Nephron (organoid): ENCODE data around the gene PSMD9.

Experiments
- H3K27ac Mint-ChIP-seq, 3 experiments: 2 replicates each; pipeline ENCODE4 v1.8.0; 2020; ENCODE audit warnings: mixed read lengths in 3 of 3, mild to moderate bottlenecking in 2 of 3, moderate library complexity in 1 of 3
- H3K27me3 Mint-ChIP-seq: 2 replicates; pipeline ENCODE4 v1.8.0; 2021; ENCODE audit warnings: low read depth, mild to moderate bottlenecking, moderate library complexity, mixed read lengths
- H3K36me3 Mint-ChIP-seq: 2 replicates; pipeline ENCODE4 v1.8.0; 2020; ENCODE audit warnings: low read depth, mixed read lengths
- H3K4me1 Mint-ChIP-seq: 2 replicates; pipeline ENCODE4 v1.8.0; 2020; ENCODE audit warnings: mixed read lengths
- H3K4me3 Mint-ChIP-seq, 3 experiments: 2 replicates each; pipeline ENCODE4 v1.8.0; 2020; ENCODE audit warnings: mild to moderate bottlenecking in 3 of 3, mixed read lengths in 3 of 3, moderate library complexity in 2 of 3
- H3K9me3 Mint-ChIP-seq: 2 replicates; pipeline ENCODE4 v1.8.0; 2020; ENCODE audit warnings: mixed read lengths
- TF ChIP-seq, protein P1 (sequence below), 3 experiments: fragments of 200-600 bp; sonication (generic); IDR thresholded peaks; one replicate each; pipeline ENCODE4 v1.5.0; 2021; ENCODE audit warnings: antibody characterized with exemption in 3 of 3; ENCODE audit not compliant: unreplicated experiment in 3 of 3

Gene PSMD9

GRCh38 chr12:121942145-121942718 is 53.6 kb downstream of the PSMD9 start:
- TF ChIP-seq, protein P1, sequence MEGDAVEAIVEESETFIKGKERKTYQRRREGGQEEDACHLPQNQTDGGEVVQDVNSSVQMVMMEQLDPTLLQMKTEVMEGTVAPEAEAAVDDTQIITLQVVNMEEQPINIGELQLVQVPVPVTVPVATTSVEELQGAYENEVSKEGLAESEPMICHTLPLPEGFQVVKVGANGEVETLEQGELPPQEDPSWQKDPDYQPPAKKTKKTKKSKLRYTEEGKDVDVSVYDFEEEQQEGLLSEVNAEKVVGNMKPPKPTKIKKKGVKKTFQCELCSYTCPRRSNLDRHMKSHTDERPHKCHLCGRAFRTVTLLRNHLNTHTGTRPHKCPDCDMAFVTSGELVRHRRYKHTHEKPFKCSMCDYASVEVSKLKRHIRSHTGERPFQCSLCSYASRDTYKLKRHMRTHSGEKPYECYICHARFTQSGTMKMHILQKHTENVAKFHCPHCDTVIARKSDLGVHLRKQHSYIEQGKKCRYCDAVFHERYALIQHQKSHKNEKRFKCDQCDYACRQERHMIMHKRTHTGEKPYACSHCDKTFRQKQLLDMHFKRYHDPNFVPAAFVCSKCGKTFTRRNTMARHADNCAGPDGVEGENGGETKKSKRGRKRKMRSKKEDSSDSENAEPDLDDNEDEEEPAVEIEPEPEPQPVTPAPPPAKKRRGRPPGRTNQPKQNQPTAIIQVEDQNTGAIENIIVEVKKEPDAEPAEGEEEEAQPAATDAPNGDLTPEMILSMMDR (IDR thresholded peaks at IDR 0.05; ENCODE audit: unreplicated experiment in 3 of 3) = no peak
- H3K4me3 Mint-ChIP-seq = no peak overlapping the region
- no peak overlapping the region for H3K27ac Mint-ChIP-seq
- H3K4me1 Mint-ChIP-seq = no peaks in the 10 kb centered on the region
- peaks cover 42% of the 10 kb centered on the region for H3K36me3 Mint-ChIP-seq
- peaks cover 14% of the 10 kb centered on the region for H3K9me3 Mint-ChIP-seq
- H3K27me3 Mint-ChIP-seq = peaks cover 4% of the 10 kb centered on the region

- Mint-ChIP-seq H3K4me1 (no peaks in the 10 kb centered on the region), H3K9me3 (peaks cover 13% of the 10 kb centered on the region)
- TF ChIP-seq, protein P1 (IDR thresholded peaks at IDR 0.05; ENCODE audit: unreplicated experiment in 3 of 3) = no peak
Observed at GRCh38 chr12:121943926-121944325, 55.3 kb downstream of the PSMD9 start.

GRCh38 chr12:121946313-121947025 is 57.9 kb downstream of the PSMD9 start:
- H3K9me3 Mint-ChIP-seq = peaks cover 13% of the 10 kb centered on the region
- H3K27ac Mint-ChIP-seq = no peak overlapping the region
- TF ChIP-seq, protein P1 (IDR thresholded peaks at IDR 0.05; ENCODE audit: unreplicated experiment in 3 of 3) = no peak
- H3K4me3 Mint-ChIP-seq = no peak overlapping the region
- H3K36me3 Mint-ChIP-seq = peaks cover 28% of the 10 kb centered on the region
- H3K27me3 Mint-ChIP-seq = peaks cover 4% of the 10 kb centered on the region
- no peaks in the 10 kb centered on the region for H3K4me1 Mint-ChIP-seq

More at GRCh38 chr12:121943926-121944325, 55.3 kb downstream of the PSMD9 start:
- H3K27ac Mint-ChIP-seq = no peak overlapping the region
- peaks cover 32% of the 10 kb centered on the region for H3K36me3 Mint-ChIP-seq
- no peak overlapping the region for H3K4me3 Mint-ChIP-seq
- H3K27me3 Mint-ChIP-seq = peaks cover 4% of the 10 kb centered on the region

DNA sequence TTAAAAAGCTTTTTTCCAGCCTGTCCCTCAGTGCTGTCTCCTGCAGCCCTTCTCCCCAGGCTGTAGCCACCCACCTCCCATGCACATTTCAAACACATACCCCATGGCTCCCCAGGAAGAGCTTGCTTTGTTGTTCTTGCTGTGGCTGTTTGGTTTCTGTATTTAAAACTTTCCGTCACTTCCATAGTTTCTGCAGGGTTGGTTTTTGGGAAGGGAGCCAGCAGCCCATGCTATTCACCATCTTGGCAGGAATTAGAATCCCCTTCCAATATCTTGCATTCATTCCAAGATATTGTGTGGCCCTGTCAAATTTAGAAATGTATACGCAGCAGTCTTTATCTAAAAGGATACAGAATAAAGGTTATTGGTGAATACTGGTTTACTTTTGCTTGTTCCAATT is 59.4 kb downstream of the PSMD9 start:
- Mint-ChIP-seq H3K4me1 (no peaks in the 10 kb centered on the region), H3K27ac (no peak overlapping the region), H3K4me3 (no peak overlapping the region), H3K9me3 (peaks cover 13% of the 10 kb centered on the region), H3K36me3 (peaks cover 28% of the 10 kb centered on the region), H3K27me3 (no peaks in the 10 kb centered on the region)
- TF ChIP-seq, protein P1 (IDR thresholded peaks at IDR 0.05; ENCODE audit: unreplicated experiment in 3 of 3) = no peak

DNA sequence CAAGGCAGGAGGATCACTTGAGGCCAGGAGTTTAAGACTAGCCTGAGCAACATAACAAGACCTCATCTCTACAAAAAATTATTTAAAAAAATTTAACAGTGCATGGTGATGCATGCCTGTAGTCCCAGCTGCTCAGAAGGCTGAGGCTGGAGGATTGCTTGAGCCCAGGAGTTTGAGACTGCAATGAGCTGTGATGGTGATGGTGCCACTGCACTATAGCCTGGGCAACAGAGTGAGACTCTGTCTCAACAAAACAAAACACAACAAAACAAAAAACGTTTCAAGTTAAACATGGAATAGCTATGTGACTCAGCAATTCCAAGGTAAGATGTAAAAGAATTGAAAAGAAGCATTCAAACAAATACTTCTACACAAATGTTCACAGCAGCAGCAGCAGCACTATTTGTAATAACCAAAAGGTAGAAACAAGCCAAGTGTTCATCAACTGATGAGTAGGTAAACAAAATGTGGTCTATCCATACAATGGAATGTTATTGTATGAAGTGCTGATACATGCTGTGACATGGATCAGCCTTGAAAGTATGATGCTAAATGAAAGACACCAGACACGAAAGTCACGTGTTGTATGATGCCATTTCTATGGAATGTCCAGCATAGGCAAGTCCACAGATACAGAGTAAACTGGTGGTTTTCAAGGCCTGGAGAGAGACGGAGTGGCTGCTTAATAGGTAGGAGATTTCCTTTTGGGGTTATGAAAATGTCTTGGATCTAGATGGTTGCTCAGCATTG is 61.2 kb downstream of the PSMD9 start:
- TF ChIP-seq, protein P1 (IDR thresholded peaks at IDR 0.05; ENCODE audit: unreplicated experiment in 3 of 3) = no peak
- no peak overlapping the region for H3K4me3 Mint-ChIP-seq
- no peak overlapping the region for H3K27ac Mint-ChIP-seq
- H3K4me1 Mint-ChIP-seq = no peaks in the 10 kb centered on the region
- no peaks in the 10 kb centered on the region for H3K27me3 Mint-ChIP-seq
- H3K36me3 Mint-ChIP-seq = peaks cover 19% of the 10 kb centered on the region
- peaks cover 13% of the 10 kb centered on the region for H3K9me3 Mint-ChIP-seq
